KMS-11 (cell line): ENCODE results near the gene PHLDB1.
"Not testable (repeated sequence)": the region's sequence is repeated elsewhere in the genome, so short reads cannot be mapped to it uniquely, and the experiment has no call there.

ENCODE experiments used
- H2AFZ ChIP-seq: fragments of 200-600 bp; sonication (generic); 2 replicates; pipeline ENCODE4 v1.6.1; 2016; ENCODE audit warnings: antibody characterized with exemption, mixed run types, low read depth
- H3K27ac ChIP-seq: fragments of 200-600 bp; sonication (generic); 2 replicates; pipeline ENCODE4 v1.6.1; 2016; ENCODE audit warnings: mild to moderate bottlenecking, mixed run types
- H3K27me3 ChIP-seq: fragments of 200-600 bp; sonication (generic); 2 replicates; pipeline ENCODE4 v1.6.1; 2017; ENCODE audit warnings: mild to moderate bottlenecking, low read depth, mixed run types, moderate library complexity; ENCODE audit not compliant: insufficient read depth
- H3K36me3 ChIP-seq: fragments of 200-600 bp; sonication (generic); 2 replicates; pipeline ENCODE4 v1.6.1; 2017; ENCODE audit warnings: mild to moderate bottlenecking, mixed run types; ENCODE audit not compliant: insufficient read depth
- H3K4me1 ChIP-seq: fragments of 200-600 bp; sonication (generic); 2 replicates; pipeline ENCODE4 v1.6.1; 2016; ENCODE audit warnings: mild to moderate bottlenecking, low read depth, mixed run types; ENCODE audit not compliant: poor library complexity, severe bottlenecking
- H3K4me2 ChIP-seq: fragments of 200-600 bp; sonication (generic); 2 replicates; pipeline ENCODE4 v1.7.0; 2016; ENCODE audit warnings: mild to moderate bottlenecking, mixed run types
- H3K4me3 ChIP-seq: fragments of 200-600 bp; sonication (generic); IDR thresholded peaks from 2 replicates; pipeline ENCODE4 v1.6.1; 2017; ENCODE audit warnings: low read depth, low read length, mixed read lengths; ENCODE audit not compliant: insufficient read depth
- H3K79me2 ChIP-seq: fragments of 200-600 bp; sonication (generic); 2 replicates; pipeline ENCODE4 v1.6.1; 2016; ENCODE audit warnings: low read depth, mixed run types; ENCODE audit not compliant: insufficient read depth
- H3K9ac ChIP-seq: fragments of 200-600 bp; sonication (generic); 2 replicates; pipeline ENCODE4 v1.6.1; 2016; ENCODE audit warnings: mild to moderate bottlenecking, mixed run types
- H4K20me1 ChIP-seq: fragments of 200-600 bp; sonication (generic); 2 replicates; pipeline ENCODE4 v1.6.1; 2016; ENCODE audit warnings: mild to moderate bottlenecking, mixed run types; ENCODE audit not compliant: insufficient read depth
- CTCF ChIP-seq: fragments of 200-600 bp; sonication (generic); conservative IDR thresholded peaks from 2 replicates; pipeline ENCODE4 v1.6.1; 2017; ENCODE audit warnings: low read depth, mild to moderate bottlenecking, antibody characterized with exemption, low read length, moderate library complexity, mixed read lengths

The PHLDB1 gene

DNA sequence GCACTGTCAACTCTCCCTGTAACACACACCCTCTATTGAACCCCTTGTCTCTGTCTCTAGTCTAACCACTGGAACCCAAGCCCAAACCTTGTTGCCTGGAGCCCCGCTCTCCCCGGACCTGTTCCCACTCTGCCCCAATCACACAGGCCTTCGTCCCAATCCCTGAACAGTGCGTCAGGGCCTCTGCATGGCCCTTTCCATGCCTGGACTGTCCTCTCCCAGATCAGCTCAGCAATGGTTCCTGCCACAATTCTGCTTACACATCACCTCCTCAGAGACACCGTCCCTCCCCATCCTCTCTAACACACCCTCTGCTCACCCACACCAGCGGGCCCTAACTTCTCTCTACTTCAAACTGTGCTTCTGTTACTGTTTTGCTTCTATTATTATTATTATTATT, 70.6 kb downstream of the PHLDB1 start:
- Histone ChIP-seq H3K79me2 (no peaks in the 10 kb centered on the region), H4K20me1 (no peaks in the 10 kb centered on the region), H3K4me2 (no peak overlapping the region), H3K4me3 (no peak overlapping the region), H3K4me1 (no peaks in the 10 kb centered on the region), H3K9ac (no peak overlapping the region), H3K36me3 (no peaks in the 10 kb centered on the region), H2AFZ (no peak overlapping the region), H3K27me3 (no peaks in the 10 kb centered on the region), H3K27ac (no peak overlapping the region)
- no peak for TF ChIP-seq CTCF

GRCh38 chr11:118678908-118679307, 71.5 kb downstream of the PHLDB1 start:
- not testable (repeated sequence) for H3K4me1 ChIP-seq, H2AFZ ChIP-seq, H3K27ac ChIP-seq, H3K79me2 ChIP-seq, H3K27me3 ChIP-seq, H4K20me1 ChIP-seq, H3K4me2 ChIP-seq, H3K36me3 ChIP-seq, H3K4me3 ChIP-seq, H3K9ac ChIP-seq

GRCh38 chr11:118679483-118679882, 72.1 kb downstream of the PHLDB1 start, which contains the start of gene TREH:
Gene TREH, minus strand, starts transcription at chr11:118679650. Its CDS starts 23 bp downstream, at chr11:118679627.
- H3K9ac ChIP-seq: no peak within 1 kb of the TSS
- no peaks in the 10 kb centered on the region for H4K20me1 ChIP-seq
- no peaks in the 10 kb centered on the region for H3K36me3 ChIP-seq
- H3K4me1 ChIP-seq: no peaks in the 10 kb centered on the region
- no peaks in the 10 kb centered on the region for H3K27me3 ChIP-seq
- H3K27ac ChIP-seq: no peak within 1 kb of the TSS
- H3K4me3 ChIP-seq: no peak within 1 kb of the TSS
- no peak for TF ChIP-seq CTCF
- no peaks in the 10 kb centered on the region for H3K79me2 ChIP-seq
- H2AFZ ChIP-seq: no peak within 1 kb of the TSS
- H3K4me2 ChIP-seq: no peak within 1 kb of the TSS

GRCh38 chr11:118682372-118682771, 75.0 kb downstream of the PHLDB1 start:
- H3K4me1 ChIP-seq: no peaks in the 10 kb centered on the region
- no peaks in the 10 kb centered on the region for H3K27me3 ChIP-seq
- H3K4me3 ChIP-seq: no peak overlapping the region
- no peak for TF ChIP-seq CTCF
- H4K20me1 ChIP-seq: no peaks in the 10 kb centered on the region
- H3K9ac ChIP-seq: no peak overlapping the region
- H2AFZ ChIP-seq: no peak overlapping the region
- H3K79me2 ChIP-seq: no peaks in the 10 kb centered on the region
- no peak overlapping the region for H3K4me2 ChIP-seq
- no peaks in the 10 kb centered on the region for H3K36me3 ChIP-seq
- no peak overlapping the region for H3K27ac ChIP-seq

DNA sequence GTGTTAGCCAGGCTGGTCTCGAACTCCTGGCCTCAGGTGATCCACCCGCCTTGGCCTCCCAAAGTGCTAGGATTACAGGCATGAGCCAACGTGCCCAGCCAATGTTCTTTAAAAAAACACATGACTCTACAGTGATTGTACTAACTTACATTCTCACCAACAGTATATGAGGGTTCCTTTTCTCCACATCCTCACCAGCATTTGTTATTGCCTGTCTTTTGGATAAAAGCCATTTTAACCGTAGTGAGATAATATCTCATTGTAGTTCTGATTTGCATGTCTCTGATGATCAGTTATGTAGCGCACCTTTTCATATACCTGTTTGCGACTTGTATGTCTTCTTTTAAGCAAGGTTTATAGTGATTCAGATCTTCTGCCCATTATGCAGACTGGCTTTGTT, 75.5 kb downstream of the PHLDB1 start:
- not testable (repeated sequence) for H3K4me3 ChIP-seq, H3K4me1 ChIP-seq, H3K27ac ChIP-seq, H3K36me3 ChIP-seq, H2AFZ ChIP-seq, H3K27me3 ChIP-seq, H3K9ac ChIP-seq, H3K79me2 ChIP-seq, H4K20me1 ChIP-seq, H3K4me2 ChIP-seq
